Mammary epithelial cell (primary cell): ENCODE measurements around the gene TFDP1.

Experiments used
- EZH2 ChIP-seq: IDR thresholded peaks from 2 replicates; pipeline ENCODE4 v1.6.1; 2012; ENCODE audit warnings: low read length, inconsistent platforms, borderline replicate concordance
- TF ChIP-seq, protein P1 (sequence below), 2 donors: IDR thresholded peaks in 1 of 2; conservative IDR thresholded peaks in 1 of 2; 2 replicates each; pipeline ENCODE4 v1.5.1; 2011 to 2012; ENCODE audit warnings: inconsistent platforms in 2 of 2, low read length in 2 of 2, mild to moderate bottlenecking in 2 of 2, control low read depth in 1 of 2, low read depth in 1 of 2; ENCODE audit not compliant: insufficient read depth in 1 of 2; ENCODE audit errors: extremely low read depth in 1 of 2

DNA sequence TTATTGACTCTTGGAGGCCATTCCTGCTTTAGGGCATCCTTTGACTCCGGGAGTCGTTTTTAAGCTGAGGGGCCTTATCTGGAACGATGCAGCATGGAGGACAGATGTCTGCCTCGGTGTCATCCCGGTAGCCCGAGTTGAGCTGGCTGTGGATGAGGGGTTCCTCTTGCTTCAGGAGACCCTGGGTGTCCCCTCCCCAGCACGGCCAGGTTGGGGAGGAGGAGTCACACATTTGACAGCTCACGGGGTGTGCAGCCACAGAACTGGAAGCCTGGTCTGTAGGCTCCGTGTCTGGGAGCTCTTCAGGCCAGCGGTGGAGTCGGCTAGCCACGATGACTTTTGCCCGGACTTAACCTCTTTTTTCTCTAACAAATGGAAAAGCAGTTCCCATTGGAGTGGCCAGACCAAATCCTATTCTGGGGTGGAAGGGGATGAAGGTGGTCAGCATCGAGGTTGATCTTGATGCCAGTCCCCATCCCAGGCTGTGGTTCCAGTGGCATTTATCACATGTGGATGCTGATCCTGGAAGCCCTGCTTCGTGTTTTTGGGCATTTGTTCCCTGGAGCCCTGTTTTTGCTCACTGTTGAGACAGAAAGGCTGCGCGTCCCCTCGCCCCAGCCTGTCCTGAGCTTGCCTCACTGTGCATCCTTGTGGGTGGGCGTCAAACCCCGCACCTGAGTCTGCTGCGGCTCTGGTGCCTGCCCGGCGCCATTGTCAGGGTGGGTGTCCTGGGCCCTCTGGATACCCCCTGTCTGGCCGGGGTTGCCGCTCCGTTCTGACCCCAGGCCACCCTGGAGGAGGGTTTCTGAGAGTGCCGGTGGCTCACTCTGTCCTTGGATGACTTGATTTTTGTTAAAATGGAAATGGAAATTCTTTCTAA is 12.0 kb downstream of the TFDP1 start:
- TF ChIP-seq, protein P1, sequence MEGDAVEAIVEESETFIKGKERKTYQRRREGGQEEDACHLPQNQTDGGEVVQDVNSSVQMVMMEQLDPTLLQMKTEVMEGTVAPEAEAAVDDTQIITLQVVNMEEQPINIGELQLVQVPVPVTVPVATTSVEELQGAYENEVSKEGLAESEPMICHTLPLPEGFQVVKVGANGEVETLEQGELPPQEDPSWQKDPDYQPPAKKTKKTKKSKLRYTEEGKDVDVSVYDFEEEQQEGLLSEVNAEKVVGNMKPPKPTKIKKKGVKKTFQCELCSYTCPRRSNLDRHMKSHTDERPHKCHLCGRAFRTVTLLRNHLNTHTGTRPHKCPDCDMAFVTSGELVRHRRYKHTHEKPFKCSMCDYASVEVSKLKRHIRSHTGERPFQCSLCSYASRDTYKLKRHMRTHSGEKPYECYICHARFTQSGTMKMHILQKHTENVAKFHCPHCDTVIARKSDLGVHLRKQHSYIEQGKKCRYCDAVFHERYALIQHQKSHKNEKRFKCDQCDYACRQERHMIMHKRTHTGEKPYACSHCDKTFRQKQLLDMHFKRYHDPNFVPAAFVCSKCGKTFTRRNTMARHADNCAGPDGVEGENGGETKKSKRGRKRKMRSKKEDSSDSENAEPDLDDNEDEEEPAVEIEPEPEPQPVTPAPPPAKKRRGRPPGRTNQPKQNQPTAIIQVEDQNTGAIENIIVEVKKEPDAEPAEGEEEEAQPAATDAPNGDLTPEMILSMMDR (conservative IDR thresholded peaks at IDR 0.05 in 1 of 2, IDR thresholded peaks at IDR 0.05 in 1 of 2; ENCODE audit: extremely low read depth in 1 of 2, insufficient read depth in 1 of 2, low read depth in 1 of 2, low read length in 2 of 2) = no peak
- no peak for TF ChIP-seq EZH2
